HepG2 (cell line): ENCODE measurements around the gene CDKL2. TPM values are rescaled to one million over a fixed set of nuclear protein-coding genes. Genes with fewer than 3 reads are reported as not detected.

Source experiments
- ATAC-seq: fragments of 200-7000 bp; cut with Tn5 transposase; 3 replicates; pipeline ENCODE4 v1.9.1; 2020; ENCODE audit warnings: mild to moderate bottlenecking, moderate library complexity
- BruUV-seq: library from RNA; stranded (reverse); fragments of 400-500 nt; replicated peaks from 2 replicates; lab custom pipeline; 2021; lab: Mats Ljungman, UMichigan
- CTCF ChIA-PET: fragments of 300-600 bp; formaldehyde crosslinking; extraction: SDS; loops from one replicate; lab custom pipeline; 2021; ENCODE audit warnings: low total read pairs, inconsistent platforms, low intra/inter-chr PET ratio; lab: Yijun Ruan, JAX
- POLR2A ChIA-PET: fragments of 350-600 bp; sonication (Branson Sonifier 250); formaldehyde crosslinking; loops from one replicate; lab custom pipeline; 2020; ENCODE audit warnings: antibody characterized with exemption, inconsistent platforms; lab: Yijun Ruan, JAX
- DNase-seq: peaks from one replicate; pipeline ENCODE4 v3.0.0-alpha.2; 2015; ENCODE audit warnings: low spot score
- FAIRE-seq: peaks from 3 replicates; lab custom pipeline; 2011; peaks lifted over from hg19 to GRCh38; lab: Jason Lieb, UNC
- H2AFZ ChIP-seq: one replicate; pipeline ENCODE4 v1.6.1; 2011; ENCODE audit warnings: low read length, inconsistent platforms
- H3K27ac ChIP-seq: fragments of 300-600 bp; 3 replicates; pipeline ENCODE4 v1.8.0; 2011; ENCODE audit warnings: mixed run types, mild to moderate bottlenecking, mixed read lengths, low read length, inconsistent platforms; ENCODE audit not compliant: insufficient read depth; ENCODE audit errors: extremely low read length
- H3K27me3 ChIP-seq, 2 experiments: fragments of 200-600 bp in 1 of 2; 2 replicates in 1 of 2; 3 replicates in 1 of 2; pipeline versions ENCODE4 v1.6.0 to v1.8.0; 2011; ENCODE audit warnings: low read length in 2 of 2, mild to moderate bottlenecking in 2 of 2, moderate library complexity in 2 of 2, inconsistent platforms in 1 of 2; ENCODE audit not compliant: insufficient read depth in 2 of 2, control insufficient read depth in 1 of 2
- H3K36me3 ChIP-seq, 2 experiments: fragments of 200-600 bp in 1 of 2; replicated peaks in 1 of 2; 2 replicates in 1 of 2; 3 replicates in 1 of 2; pipeline versions ENCODE4 v1.5.1 to v1.8.0; 2011; ENCODE audit warnings: low read length in 2 of 2, inconsistent platforms in 1 of 2; ENCODE audit not compliant: insufficient read depth in 2 of 2, control insufficient read depth in 1 of 2
- H3K4me1 ChIP-seq: 2 replicates; pipeline ENCODE4 v1.5.1; 2012; ENCODE audit warnings: low read length, inconsistent platforms; ENCODE audit not compliant: insufficient read depth
- H3K4me2 ChIP-seq: 2 replicates; pipeline ENCODE4 v1.6.0; 2011; ENCODE audit warnings: low read depth, low read length, inconsistent platforms
- H3K4me3 ChIP-seq, 3 experiments: fragments of 200-600 bp in 1 of 3; sonication (generic), shearing (Covaris generic) in 1 of 3; replicated peaks in 1 of 3; 2 replicates each; pipeline ENCODE4 v1.5.1; 2011 to 2016; ENCODE audit warnings: low read length in 3 of 3, inconsistent platforms in 2 of 3, low read depth in 2 of 3, mild to moderate bottlenecking in 2 of 3, control low read depth in 1 of 3, mixed read lengths in 1 of 3; ENCODE audit not compliant: insufficient read depth in 1 of 3
- H3K79me2 ChIP-seq: one replicate; pipeline ENCODE4 v1.6.1; 2011; ENCODE audit warnings: low read length, inconsistent platforms; ENCODE audit not compliant: insufficient read depth
- H3K9ac ChIP-seq: 2 replicates; pipeline ENCODE4 v1.6.0; 2011; ENCODE audit warnings: mild to moderate bottlenecking, low read depth, low read length, inconsistent platforms; ENCODE audit not compliant: insufficient read depth
- H3K9me3 ChIP-seq: 2 replicates; pipeline ENCODE4 v1.5.1; 2012; ENCODE audit warnings: mild to moderate bottlenecking, low read length
- H4K20me1 ChIP-seq: 2 replicates; pipeline ENCODE4 v1.6.0; 2011; ENCODE audit warnings: inconsistent platforms, mild to moderate bottlenecking, low read length, moderate library complexity; ENCODE audit not compliant: insufficient read depth
- ARNT2 ChIP-seq: sonication (generic); formaldehyde crosslinking; IDR thresholded peaks from 2 replicates; pipeline ENCODE4 v1.8.0; 2022; ENCODE audit warnings: mild to moderate bottlenecking, low read depth, missing genetic modification reagents, moderate library complexity
- BRCA1 ChIP-seq: sonication (generic); formaldehyde crosslinking; IDR thresholded peaks from 2 replicates; pipeline ENCODE4 v1.4.0; 2020; ENCODE audit warnings: missing genetic modification reagents
- CHD4 ChIP-seq: fragments of 200-600 bp; sonication (generic); IDR thresholded peaks from 2 replicates; pipeline ENCODE4 v1.7.0; 2017; ENCODE audit warnings: mild to moderate bottlenecking, low read length, borderline replicate concordance
- EED ChIP-seq: sonication (generic); formaldehyde crosslinking; IDR thresholded peaks from 2 replicates; pipeline ENCODE4 v1.5.0; 2020; ENCODE audit warnings: mild to moderate bottlenecking, missing genetic modification reagents
- HNRNPK ChIP-seq: fragments of 200-400 bp; formaldehyde crosslinking; IDR thresholded peaks from 2 replicates; pipeline ENCODE4 v1.6.1; 2018; ENCODE audit warnings: low read length, low read depth, moderate library complexity, mild to moderate bottlenecking; ENCODE audit not compliant: poor library complexity, severe bottlenecking
- JDP2 ChIP-seq: sonication (generic); formaldehyde crosslinking; IDR thresholded peaks from 2 replicates; pipeline ENCODE4 v1.8.1; 2022; ENCODE audit warnings: missing genetic modification reagents, borderline replicate concordance
- MEIS2 ChIP-seq: sonication (generic); formaldehyde crosslinking; IDR thresholded peaks from 2 replicates; pipeline ENCODE4 v1.9.0; 2021; ENCODE audit warnings: mild to moderate bottlenecking, missing genetic modification reagents
- MTF2 ChIP-seq: sonication (generic); formaldehyde crosslinking; IDR thresholded peaks from 2 replicates; pipeline ENCODE4 v1.5.0; 2020; ENCODE audit warnings: missing genetic modification reagents, borderline replicate concordance
- SMARCC2 ChIP-seq: fragments of 450-650 bp; IDR thresholded peaks from 2 replicates; pipeline ENCODE4 v1.6.1; 2017; ENCODE audit warnings: antibody characterized with exemption, mild to moderate bottlenecking
- STAG1 ChIP-seq: sonication (generic); formaldehyde crosslinking; IDR thresholded peaks from 2 replicates; pipeline ENCODE4 v1.4.0; 2020; ENCODE audit warnings: missing genetic modification reagents
- TEAD3 ChIP-seq: optimal IDR thresholded peaks from 2 replicates; pipeline ENCODE3; 2016; ENCODE audit warnings: borderline replicate concordance
- TERF1 ChIP-seq: sonication (generic); formaldehyde crosslinking; IDR thresholded peaks from 2 replicates; pipeline ENCODE4 v1.8.0; 2022; ENCODE audit warnings: mild to moderate bottlenecking, missing genetic modification reagents, moderate library complexity
- ZFP36L2 ChIP-seq: sonication (generic); formaldehyde crosslinking; IDR thresholded peaks from 2 replicates; pipeline ENCODE4 v1.4.0; 2020; ENCODE audit warnings: missing genetic modification reagents
- ZNF343 ChIP-seq: sonication (generic); formaldehyde crosslinking; IDR thresholded peaks from 2 replicates; pipeline ENCODE4 v1.4.0; 2020; ENCODE audit warnings: mild to moderate bottlenecking, missing genetic modification reagents
- ZNF446 ChIP-seq: sonication (generic); formaldehyde crosslinking; IDR thresholded peaks from 2 replicates; pipeline ENCODE4 v1.5.0; 2020; ENCODE audit warnings: mild to moderate bottlenecking, missing genetic modification reagents
- ZNF614 ChIP-seq: IDR thresholded peaks from 2 replicates; pipeline ENCODE4 v1.6.1; 2018; ENCODE audit warnings: missing biosample characterization, missing genetic modification reagents, inconsistent platforms, borderline replicate concordance
- WGBS: methylation state at CpG from one replicate; pipeline ENCODE4 v1.1.6; 2017; ENCODE audit warnings: low lambda C conversion rate; 5-methylcytosine and 5-hydroxymethylcytosine counted together
- in situ Hi-C: cut with HindIII; loops from 2 replicates; pipeline ENCODE4 v1.10.0; 2017; ENCODE audit warnings: low pct_unique_long_range_greater_than_20kb; ENCODE audit not compliant: extremely low pct_ligation_motif_present
- intact Hi-C: fragments of 100-400 bp; cut with micrococcal nuclease; formaldehyde crosslinking; loops from one replicate; pipeline ENCODE4 v1.10.0; 2022; ENCODE audit not compliant: unreplicated experiment
- polyA plus RNA-seq, 8 experiments: library from polyadenylated mRNA; depleted of rRNA in 3 of 8; stranded (reverse) in 7 of 8; unstranded in 1 of 8; fragments of >200 nt; fragmentation: Illumina TruSeq in 4 of 8; extraction: Trizol in 4 of 8; gene quantifications; 2 replicates each; pipeline versions ENCODE4 v1.2.1 to v1.2.3, GENCODE V29; 2011 to 2016; ENCODE audit warnings: low read depth in 4 of 8, missing spikeins in 1 of 8, mixed read lengths in 1 of 8; ENCODE audit not compliant: insufficient read depth in 1 of 8
- total RNA-seq, 5 experiments: library from RNA; depleted of rRNA; stranded (reverse); fragments of >200 nt; fragmentation: Illumina TruSeq; extraction: Trizol; gene quantifications; 2 replicates each; pipeline ENCODE4 v1.2.3, GENCODE V29; 2016; ENCODE audit warnings: low read depth in 1 of 5
- TF ChIP-seq, protein P1 (sequence below): sonication (generic); formaldehyde crosslinking; IDR thresholded peaks from 2 replicates; pipeline ENCODE4 v1.4.0; 2020; ENCODE audit warnings: mild to moderate bottlenecking, low read depth, missing genetic modification reagents
- TF ChIP-seq, protein P2 (sequence below): sonication (generic); formaldehyde crosslinking; conservative IDR thresholded peaks from 2 replicates; pipeline ENCODE4 v1.5.0; 2020; ENCODE audit warnings: missing genetic modification reagents
- TF ChIP-seq, protein P3 (sequence below): sonication (generic); formaldehyde crosslinking; IDR thresholded peaks from 2 replicates; pipeline ENCODE4 v1.4.0; 2020; ENCODE audit warnings: mild to moderate bottlenecking, low read depth, missing genetic modification reagents

CDKL2 gene
- total and polyA plus RNA-seq, 2 of the 13 experiments (the other 11 are each of a cell fraction or from before 2014, with no cell fraction given) = not detected

DNA sequence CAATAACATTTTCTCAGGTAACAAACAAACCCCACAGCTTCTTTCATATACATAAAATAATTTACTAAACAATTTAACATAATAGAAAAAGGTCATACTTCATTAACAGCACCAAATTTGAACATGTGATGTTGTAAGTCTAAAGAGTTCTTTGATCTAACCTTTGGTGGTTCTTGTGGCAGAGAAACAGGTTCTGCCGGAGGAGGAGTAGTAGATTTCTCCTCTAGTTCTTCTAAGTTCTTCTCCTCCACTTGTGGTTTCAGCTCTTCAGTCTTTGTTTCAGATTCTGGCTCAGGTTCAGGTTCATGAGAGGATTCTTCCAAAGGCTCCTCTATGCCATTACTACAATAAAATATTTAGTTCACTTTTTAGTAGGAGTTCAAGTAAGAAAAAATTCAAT, 24.6 kb upstream of the CDKL2 start:
- intact Hi-C loops = loop anchor here (1.0 kb wide), 3 partner anchors 53 to 193 kb away; partner anchors contain the start of gene USO1
- no peak overlapping the region for H3K4me3 ChIP-seq
- no TSS peak for BruUV-seq
- H2AFZ ChIP-seq = no peak overlapping the region
- no peak overlapping the region for H3K4me2 ChIP-seq
- no peaks in the 10 kb centered on the region for H3K27me3 ChIP-seq
- FAIRE-seq (no peak), ATAC-seq (no peak), DNase-seq (no peak)
- in situ Hi-C loops = loop anchor here (10.0 kb wide), 1 partner anchor 50 kb away; no protein-coding TSS in a partner anchor
- CTCF ChIA-PET = interaction anchor here (2.1 kb wide), 1 partner anchor 69 kb away, joined by 12 read pairs; the partner anchor contains the start of gene USO1
- H3K9me3 ChIP-seq = no peaks in the 10 kb centered on the region
- WGBS = 95% methylated on average over 1 of the region's 1 CpG
- H3K27ac ChIP-seq = no peak overlapping the region
- H4K20me1 ChIP-seq = peaks cover 10% of the 10 kb centered on the region
- H3K79me2 ChIP-seq = peaks cover 23% of the 10 kb centered on the region
- H3K4me1 ChIP-seq = 0 out of 2 replicates have a peak, but pooled peaks cover 4% of the 10 kb centered on the region
- H3K36me3 ChIP-seq = peaks cover 9 to 63% of the 10 kb centered on the region in 2 experiments
- TF ChIP-seq ZNF614 (CRISPR knock-in tag) (no peak), ZFP36L2 (CRISPR knock-in tag) (no peak), STAG1 (CRISPR knock-in tag) (no peak), BRCA1 (CRISPR knock-in tag) (no peak), CHD4 (no peak), MTF2 (no peak), ARNT2 (no peak), HNRNPK (no peak), EED (CRISPR knock-in tag) (no peak), ZNF446 (CRISPR knock-in tag) (no peak), SMARCC2 (no peak), ZNF343 (CRISPR knock-in tag) (no peak), MEIS2 (CRISPR knock-in tag) (no peak), TERF1 (no peak), JDP2 (CRISPR knock-in tag) (no peak), TEAD3 (CRISPR knock-in tag) (no peak)
- TF ChIP-seq, protein P1, sequence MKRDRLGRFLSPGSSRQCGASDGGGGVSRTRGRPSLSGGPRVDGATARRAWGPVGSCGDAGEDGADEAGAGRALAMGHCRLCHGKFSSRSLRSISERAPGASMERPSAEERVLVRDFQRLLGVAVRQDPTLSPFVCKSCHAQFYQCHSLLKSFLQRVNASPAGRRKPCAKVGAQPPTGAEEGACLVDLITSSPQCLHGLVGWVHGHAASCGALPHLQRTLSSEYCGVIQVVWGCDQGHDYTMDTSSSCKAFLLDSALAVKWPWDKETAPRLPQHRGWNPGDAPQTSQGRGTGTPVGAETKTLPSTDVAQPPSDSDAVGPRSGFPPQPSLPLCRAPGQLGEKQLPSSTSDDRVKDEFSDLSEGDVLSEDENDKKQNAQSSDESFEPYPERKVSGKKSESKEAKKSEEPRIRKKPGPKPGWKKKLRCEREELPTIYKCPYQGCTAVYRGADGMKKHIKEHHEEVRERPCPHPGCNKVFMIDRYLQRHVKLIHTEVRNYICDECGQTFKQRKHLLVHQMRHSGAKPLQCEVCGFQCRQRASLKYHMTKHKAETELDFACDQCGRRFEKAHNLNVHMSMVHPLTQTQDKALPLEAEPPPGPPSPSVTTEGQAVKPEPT (CRISPR knock-in tag) = no peak
- TF ChIP-seq, protein P2, sequence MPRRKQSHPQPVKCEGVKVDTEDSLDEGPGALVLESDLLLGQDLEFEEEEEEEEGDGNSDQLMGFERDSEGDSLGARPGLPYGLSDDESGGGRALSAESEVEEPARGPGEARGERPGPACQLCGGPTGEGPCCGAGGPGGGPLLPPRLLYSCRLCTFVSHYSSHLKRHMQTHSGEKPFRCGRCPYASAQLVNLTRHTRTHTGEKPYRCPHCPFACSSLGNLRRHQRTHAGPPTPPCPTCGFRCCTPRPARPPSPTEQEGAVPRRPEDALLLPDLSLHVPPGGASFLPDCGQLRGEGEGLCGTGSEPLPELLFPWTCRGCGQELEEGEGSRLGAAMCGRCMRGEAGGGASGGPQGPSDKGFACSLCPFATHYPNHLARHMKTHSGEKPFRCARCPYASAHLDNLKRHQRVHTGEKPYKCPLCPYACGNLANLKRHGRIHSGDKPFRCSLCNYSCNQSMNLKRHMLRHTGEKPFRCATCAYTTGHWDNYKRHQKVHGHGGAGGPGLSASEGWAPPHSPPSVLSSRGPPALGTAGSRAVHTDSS (CRISPR knock-in tag) = no peak
- TF ChIP-seq, protein P3, sequence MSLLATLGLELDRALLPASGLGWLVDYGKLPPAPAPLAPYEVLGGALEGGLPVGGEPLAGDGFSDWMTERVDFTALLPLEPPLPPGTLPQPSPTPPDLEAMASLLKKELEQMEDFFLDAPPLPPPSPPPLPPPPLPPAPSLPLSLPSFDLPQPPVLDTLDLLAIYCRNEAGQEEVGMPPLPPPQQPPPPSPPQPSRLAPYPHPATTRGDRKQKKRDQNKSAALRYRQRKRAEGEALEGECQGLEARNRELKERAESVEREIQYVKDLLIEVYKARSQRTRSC (CRISPR knock-in tag) = no peak
- H3K9ac ChIP-seq = no peak overlapping the region
- POLR2A ChIA-PET = no interaction called here
